ENCODE measurements around the gene CNPY2.
"Not testable (repeated sequence)": the region's sequence is repeated elsewhere in the genome, so short reads cannot be mapped to it uniquely, and the experiment has no call there.

CNPY2 gene

GRCh38 chr12:56333679-56334489, 18.1 kb upstream of the CNPY2 start, which contains the start of gene PAN2:
Gene PAN2 (minus strand): TSS chr12:56334000. CDS start chr12:56333094, 906 bp downstream.
- in situ Hi-C loops (cut with MboI; ENCODE audit: low sequenced_read_pairs), result no loop called here

DNA sequence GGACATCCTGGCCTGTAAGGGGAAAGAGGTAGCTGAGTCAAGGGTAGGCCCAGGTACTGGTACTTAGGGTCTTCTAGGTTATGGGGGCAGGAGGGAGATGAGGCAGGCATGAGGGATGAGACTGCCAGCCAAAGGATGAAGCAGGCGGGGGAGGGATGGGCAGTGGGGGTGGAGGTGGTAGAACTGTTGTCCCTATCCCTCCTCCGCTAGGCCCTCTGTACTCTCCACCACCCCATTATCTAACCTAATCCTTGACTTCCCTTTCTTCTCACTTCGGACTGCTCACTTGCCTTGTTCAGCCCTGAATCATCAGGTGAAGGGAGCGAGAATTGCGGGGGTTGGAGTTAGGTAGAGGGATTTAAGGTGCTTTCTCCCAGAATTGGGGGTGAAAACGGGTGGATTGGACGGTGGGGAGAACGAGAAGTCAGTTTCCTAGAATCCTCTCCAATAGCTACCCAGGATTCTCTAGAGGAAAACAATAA, 17.4 kb upstream of the CNPY2 start:
- in situ Hi-C loops (cut with MboI; ENCODE audit: low sequenced_read_pairs), result no loop called here

DNA sequence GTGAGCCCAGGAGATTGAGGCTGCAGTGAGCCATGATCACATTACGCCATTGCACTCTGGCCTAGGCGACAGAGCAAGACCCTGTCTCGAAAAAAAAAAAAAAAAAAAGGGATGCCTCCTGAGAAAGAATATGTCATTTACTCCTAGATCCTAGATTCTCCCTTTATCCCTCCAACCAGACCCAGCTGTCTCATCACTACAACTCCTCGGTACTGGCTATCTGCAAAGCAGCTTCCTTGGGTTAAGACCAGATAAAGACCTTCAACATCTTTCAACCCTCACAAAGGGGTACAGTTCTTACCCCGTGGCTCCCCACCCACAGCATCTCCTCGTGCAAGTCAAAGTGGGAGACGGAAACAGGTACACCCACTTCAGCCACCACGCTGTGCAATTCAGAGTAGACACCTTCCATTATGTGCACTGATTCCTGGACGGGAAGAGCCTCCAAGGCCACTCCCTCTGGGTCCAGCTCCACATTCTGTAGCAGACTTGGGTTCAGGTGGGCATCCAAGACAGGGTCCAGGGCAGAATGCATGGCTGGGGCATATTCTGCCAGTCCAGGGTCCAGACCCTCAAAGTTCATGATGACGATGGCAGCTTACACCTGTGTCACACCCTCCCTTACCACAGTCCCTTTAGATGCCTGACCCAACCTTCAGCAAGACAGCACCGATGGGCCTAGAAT, 16.9 kb upstream of the CNPY2 start:
- in situ Hi-C loops (cut with MboI; ENCODE audit: low sequenced_read_pairs), result no loop called here

DNA sequence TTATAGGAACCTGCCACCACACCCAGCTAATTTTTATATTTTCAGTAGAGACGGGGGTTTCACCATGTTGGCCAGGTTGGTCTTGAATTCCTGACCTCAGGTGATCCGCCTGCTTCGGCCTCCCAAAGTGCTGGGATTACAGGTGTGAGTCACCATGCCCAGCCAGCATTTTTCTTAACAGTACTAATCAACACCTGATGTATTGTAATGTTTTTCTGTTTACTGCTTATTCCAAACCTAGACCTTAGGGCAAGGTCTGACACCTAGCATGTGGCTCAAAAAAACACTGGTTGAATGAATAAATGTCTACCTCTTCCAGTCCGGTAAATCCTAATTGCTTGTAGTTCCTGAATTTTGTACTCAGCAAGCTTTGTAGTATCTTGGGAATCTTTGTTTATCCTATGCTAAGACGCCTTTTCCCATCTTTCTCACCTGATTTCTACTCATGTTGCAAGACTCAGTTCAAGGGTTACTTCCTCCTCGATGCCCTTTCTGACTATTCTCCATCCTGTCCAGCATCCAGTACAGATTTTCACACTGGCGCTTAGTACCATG, 15.2 kb upstream of the CNPY2 start:
- in situ Hi-C loops (cut with MboI; ENCODE audit: low sequenced_read_pairs), result no loop called here

GRCh38 chr12:56326533-56326932, 10.7 kb upstream of the CNPY2 start:
- in situ Hi-C loops (cut with MboI; ENCODE audit: low sequenced_read_pairs), result no loop called here

DNA sequence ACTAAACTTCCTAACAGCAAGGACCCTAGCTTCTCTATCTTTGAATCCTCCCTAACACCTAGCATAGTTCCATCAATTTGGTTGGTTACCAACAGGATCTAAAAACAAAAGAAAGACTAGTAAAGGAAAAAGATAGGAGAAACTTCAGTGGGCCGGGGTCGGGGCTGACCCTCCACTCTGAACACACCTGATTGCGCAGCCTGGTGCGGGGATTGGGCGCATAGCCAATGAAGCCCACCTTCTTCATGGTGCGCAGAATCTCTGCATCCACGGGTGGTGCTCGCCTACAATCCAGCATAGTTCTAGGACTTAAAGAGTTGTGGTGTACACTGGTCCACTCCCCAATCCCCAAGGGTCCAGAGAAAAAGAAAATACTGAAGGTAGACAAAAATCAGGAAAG, 10.3 kb upstream of the CNPY2 start:
- in situ Hi-C loops (cut with MboI; ENCODE audit: low sequenced_read_pairs), result no loop called here

DNA sequence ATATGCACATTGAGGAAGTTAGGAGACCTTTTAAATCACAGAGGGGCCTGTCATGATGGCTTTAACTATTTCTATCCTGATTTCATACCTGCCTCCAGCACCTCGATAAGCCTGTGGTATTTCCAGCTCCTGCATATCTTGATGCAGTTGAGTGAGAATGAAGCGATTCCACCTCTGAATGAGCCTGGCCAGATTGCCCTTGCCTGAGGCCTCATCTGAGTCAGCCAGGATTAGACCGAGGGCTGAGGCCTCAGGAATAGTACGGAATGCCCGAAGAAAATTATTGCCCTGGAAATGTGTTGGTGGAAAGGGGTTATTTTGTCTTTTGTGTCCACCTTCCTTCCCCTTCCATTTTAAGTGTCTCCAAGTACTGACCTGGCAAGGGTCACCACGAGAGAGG, 8.4 kb upstream of the CNPY2 start:
- in situ Hi-C loops (cut with MboI; ENCODE audit: low sequenced_read_pairs), result no loop called here

GRCh38 chr12:56321610-56322009, 5.8 kb upstream of the CNPY2 start:
- in situ Hi-C loops (cut with MboI; ENCODE audit: low sequenced_read_pairs), result not testable (repeated sequence)

GRCh38 chr12:56321027-56321426, 5.2 kb upstream of the CNPY2 start:
- in situ Hi-C loops (cut with MboI; ENCODE audit: low sequenced_read_pairs), result no loop called here

DNA sequence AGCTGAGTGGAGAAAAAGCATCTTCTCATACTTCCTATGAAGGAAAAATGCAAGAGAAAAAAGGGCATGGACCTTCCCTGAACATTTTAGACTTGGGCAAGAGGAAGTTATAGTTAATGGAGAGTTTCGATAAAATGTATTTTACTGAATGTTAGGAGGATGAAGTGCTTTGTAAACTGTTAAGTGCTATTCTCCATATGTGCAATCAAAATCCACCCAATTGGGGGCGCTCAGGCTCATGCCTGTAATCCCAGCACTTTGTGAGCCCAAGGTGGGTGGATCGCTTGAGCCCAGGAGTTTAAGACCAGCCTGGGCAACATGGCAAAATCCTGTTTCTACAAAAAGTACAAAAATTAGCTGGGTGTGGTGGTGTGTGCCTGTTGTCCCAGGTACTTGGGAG, 1.9 kb upstream of the CNPY2 start:
- in situ Hi-C loops (cut with MboI; ENCODE audit: low sequenced_read_pairs), result no loop called here

DNA sequence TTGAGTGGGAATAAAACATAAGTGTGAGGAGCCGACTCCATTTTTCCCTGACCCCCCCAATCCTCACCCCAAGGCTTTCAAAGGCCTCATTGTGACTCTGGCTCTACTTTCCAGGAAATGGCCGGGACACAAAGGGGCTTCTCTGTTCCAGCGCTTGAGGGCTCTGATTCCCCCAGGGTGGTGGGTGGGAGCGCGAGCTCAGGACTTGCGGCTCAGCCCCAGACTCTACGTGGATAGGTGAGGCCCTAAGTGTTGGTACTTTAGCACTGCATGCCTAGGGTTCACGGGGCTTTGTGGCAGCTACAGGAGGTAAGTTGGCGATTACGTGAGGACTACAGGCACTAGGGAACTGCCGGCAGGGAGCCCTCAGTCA, 553 bp downstream of the CNPY2 start:
- in situ Hi-C loops (cut with MboI; ENCODE audit: low sequenced_read_pairs), result no loop called here

- in situ Hi-C loops (cut with MboI; ENCODE audit: low sequenced_read_pairs), result no loop called here
These were observed 4.8 kb downstream of the CNPY2 start for GRCh38 chr12:56311003-56311402.

- in situ Hi-C loops (cut with MboI; ENCODE audit: low sequenced_read_pairs), result no loop called here
These were observed 7.1 kb downstream of the CNPY2 start for GRCh38 chr12:56308714-56309113.

- in situ Hi-C loops (cut with MboI; ENCODE audit: low sequenced_read_pairs), result no loop called here
These were observed 8.4 kb downstream of the CNPY2 start for GRCh38 chr12:56307221-56307965.

GRCh38 chr12:56304872-56305590, 10.8 kb downstream of the CNPY2 start:
- in situ Hi-C loops (cut with MboI; ENCODE audit: low sequenced_read_pairs), result no loop called here

DNA sequence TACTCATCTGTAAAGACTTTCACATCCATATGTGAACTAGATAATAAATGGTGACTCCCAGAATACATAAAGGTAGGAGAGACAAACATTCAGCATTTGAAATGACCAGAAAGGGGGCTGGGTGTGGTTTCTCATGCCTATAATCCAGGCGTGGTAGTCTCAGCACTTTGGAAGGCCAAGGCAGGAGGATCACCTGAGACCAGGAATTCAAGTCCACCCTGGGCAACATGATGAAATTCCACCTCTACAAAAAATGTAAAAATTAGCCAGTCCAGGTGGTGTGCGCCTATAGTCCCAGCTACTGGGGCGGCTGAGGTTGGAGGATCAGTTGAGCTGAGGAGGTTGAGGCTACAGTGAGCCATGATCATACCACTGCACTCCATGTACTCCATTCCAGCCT, 11.5 kb downstream of the CNPY2 start:
- in situ Hi-C loops (cut with MboI; ENCODE audit: low sequenced_read_pairs), result no loop called here

DNA sequence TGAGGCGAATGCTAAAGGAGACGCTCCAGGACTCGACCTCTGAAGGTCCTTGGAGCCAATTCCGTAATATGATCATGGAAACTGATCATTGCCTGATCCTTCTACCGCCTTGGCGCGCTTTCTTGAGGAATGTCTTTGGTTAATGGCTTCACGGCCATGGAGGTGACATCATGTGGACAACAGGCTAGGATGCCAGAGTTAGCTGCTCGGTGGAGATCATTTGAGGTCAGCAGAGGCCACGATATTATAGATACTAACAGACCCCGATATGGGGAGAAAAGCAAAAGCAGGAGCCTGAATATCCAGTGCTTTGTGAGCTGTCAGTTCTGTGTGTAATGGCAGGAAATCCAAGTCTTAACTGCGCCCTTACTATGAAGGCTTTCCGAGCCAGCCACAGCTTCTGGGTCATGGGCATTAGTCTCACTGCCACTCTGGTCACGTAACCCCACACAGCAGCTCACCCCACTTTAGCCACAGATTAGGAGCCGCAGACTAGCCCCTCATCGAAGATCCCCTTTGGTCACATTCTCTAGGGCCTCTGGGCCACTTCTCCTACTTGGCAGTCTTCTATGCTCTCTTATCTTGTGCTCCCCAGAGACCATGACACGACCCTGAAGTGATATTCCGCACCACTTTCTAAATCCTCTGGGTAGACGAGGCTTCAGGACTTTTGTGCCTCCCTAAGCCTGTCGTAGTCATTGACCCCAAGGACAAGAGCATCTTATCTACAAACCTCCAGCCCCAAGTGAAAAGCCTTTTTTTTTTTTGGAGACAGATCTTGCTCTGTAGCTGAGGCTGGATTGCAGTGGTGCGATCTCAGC, 14.9 kb downstream of the CNPY2 start:
- in situ Hi-C loops (cut with MboI; ENCODE audit: low sequenced_read_pairs), result no loop called here

GRCh38 chr12:56299853-56300643, 15.7 kb downstream of the CNPY2 start, which contains the start of gene CS:
Gene CS (minus strand): TSS chr12:56300330. CDS start chr12:56300201, 129 bp downstream.
- in situ Hi-C loops (cut with MboI; ENCODE audit: low sequenced_read_pairs), result no loop called here

GRCh38 chr12:56299308-56299852, 16.4 kb downstream of the CNPY2 start:
- in situ Hi-C loops (cut with MboI; ENCODE audit: low sequenced_read_pairs), result no loop called here
